RCC 7860 (cell line): Measurements from ENCODE around the gene FRMD3.

Experiments used
- DNase-seq: peaks from one replicate; pipeline ENCODE4 v3.0.0-alpha.2; 2015; ENCODE audit warnings: low spot score
- FAIRE-seq: peaks from 2 replicates; lab custom pipeline; 2012; peaks lifted over from hg19 to GRCh38; lab: Jason Lieb, UNC

FRMD3 gene

DNA sequence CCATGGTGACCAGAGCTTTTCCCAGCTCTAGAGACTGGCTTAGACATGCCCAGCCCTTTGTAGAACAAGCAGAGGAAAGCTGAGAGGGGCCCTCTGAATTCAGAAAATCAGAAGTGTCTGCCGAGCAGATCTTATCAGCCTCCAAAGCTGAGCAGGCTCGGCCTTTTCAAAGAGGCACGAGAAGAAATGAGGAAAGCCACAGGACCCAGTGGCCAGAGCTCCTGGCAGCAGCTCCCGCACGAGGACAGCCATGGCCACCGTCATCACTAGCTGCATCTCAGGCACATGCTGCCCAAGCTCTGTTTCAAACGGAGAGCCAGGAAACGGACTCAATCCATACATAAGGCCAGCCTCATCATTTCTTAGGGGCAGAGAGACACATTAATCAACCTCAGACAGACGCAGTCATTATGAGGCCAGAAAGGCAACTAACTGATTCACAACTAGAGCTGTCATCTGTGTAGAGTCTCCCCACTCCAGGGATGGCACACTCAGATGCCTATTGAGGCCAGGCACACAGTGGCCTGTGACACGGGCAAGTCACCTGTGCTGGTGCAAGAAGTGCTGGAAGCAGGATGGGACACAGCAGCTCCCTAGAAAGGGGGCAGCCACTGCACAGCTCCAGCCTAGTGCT, 194.7 kb downstream of the FRMD3 start:
- no peak for DNase-seq
- no peak for FAIRE-seq

DNA sequence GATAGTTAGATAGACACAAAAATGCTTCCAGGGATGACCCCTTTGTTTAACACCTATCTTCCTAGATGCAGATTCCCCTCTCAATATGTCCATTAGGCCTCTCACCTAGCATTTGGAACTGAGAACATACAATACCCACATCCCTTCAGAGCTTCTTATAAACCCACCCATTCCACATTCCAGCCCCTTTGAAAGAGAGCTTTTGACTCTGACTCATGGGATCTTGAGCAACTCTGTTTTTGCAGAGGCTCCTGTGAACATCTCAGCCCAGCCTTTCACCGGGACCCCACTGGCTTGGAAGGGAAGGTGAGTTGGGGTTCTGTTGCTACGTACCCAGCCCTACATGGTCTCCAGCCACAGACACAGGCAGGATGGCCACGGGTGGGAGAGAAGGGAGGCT, 195.5 kb downstream of the FRMD3 start:
- FAIRE-seq, result no peak
- no peak for DNase-seq

DNA sequence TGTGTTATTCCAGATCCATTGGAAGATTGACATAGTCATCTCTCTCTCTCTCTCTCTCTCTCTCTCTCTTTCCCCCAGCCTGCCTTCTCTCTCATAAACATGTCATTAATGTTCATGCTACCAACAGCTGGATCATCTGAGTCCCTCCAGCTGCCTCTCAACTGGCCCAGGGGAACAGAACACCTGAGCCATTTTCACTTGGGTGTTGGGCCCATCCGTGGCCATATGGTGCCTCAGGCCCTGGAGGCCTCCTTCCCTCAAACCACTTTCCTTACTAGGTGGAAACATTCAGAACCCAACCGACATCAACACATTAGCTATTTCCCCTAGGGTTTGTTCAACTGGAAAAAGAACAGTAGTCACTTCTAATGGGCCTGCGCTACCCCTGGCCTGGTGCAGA, 196.2 kb downstream of the FRMD3 start:
- DNase-seq, result no peak
- no peak for FAIRE-seq

DNA sequence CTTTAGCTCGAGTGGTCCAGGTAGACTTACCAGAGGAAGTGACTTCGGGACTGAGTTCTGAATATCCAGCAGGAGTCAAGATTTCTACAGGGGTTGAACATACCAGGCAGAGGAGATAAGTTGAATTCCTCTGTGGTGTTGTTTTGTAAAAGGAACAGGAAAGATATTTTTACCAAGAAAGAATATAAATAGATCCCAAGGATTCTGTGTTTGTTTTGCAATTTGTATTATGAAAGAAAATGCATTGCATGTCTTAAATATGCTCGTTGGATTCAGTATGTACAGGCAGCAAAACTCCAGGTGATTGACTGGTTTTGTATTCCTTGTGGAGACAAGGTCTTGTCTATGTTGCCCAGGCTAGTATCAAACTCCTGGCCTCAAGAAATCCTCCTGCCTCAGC, 197.8 kb downstream of the FRMD3 start:
- DNase-seq (no peak), FAIRE-seq (no peak)

DNA sequence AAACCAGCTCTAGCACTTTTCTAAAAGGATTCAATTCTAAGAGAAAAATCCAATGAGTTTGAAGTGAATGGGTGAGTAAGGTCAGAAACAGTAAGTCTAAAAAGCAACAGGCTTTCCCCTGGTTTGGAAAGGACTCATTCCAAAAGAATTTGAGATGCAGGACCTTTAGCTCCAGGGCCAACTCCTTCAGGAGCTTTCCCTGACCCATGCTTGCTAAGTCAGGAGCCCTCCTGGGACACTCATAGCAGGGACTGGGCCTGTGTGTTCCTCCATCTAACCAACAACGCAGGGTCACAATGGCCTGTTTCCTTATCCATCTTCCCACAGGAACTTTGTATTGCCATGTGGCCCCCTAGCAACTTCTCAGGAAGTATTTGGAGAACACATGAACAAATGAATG, 198.8 kb downstream of the FRMD3 start:
- DNase-seq, result no peak
- no peak for FAIRE-seq

DNA sequence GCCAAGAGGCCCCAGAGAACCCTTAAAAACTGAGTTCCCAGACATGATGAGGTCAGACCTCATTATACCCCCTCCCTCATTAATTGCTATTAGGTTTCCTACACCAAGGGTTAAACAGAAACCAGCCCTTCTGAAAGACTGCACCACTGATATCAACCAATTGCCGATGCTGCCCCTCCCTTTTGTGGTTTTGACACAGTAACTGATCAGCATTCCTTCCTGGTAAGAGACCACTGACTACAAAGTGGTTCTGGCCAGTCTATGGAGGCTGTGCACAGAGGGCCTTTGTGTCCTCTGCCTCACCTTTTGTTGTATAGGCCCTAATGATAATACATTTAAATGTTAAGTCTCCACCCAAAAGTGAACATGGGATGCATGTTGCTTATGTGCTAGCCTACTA, 201.5 kb downstream of the FRMD3 start:
- FAIRE-seq, result no peak
- no peak for DNase-seq

DNA sequence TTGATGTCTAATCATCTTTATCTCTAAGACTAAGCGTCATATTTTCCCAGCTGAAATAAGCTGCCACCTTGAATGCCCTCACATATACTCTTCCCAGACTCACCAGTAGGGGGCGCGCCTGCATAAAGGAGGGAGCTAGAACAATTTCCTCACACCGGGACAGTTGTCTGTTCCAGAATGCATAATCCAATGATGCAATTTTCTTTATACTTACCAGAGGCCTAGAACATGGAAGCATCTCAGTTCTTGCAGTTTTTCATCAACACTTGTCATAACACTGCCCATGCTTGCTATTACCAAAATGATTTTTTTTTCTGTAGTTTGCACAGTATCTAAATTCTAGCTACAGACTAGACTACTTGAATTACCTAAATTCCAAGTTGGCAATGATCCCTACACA, 203.9 kb downstream of the FRMD3 start:
- FAIRE-seq (peak; percentile 73), DNase-seq (peak; percentile 58)

DNA sequence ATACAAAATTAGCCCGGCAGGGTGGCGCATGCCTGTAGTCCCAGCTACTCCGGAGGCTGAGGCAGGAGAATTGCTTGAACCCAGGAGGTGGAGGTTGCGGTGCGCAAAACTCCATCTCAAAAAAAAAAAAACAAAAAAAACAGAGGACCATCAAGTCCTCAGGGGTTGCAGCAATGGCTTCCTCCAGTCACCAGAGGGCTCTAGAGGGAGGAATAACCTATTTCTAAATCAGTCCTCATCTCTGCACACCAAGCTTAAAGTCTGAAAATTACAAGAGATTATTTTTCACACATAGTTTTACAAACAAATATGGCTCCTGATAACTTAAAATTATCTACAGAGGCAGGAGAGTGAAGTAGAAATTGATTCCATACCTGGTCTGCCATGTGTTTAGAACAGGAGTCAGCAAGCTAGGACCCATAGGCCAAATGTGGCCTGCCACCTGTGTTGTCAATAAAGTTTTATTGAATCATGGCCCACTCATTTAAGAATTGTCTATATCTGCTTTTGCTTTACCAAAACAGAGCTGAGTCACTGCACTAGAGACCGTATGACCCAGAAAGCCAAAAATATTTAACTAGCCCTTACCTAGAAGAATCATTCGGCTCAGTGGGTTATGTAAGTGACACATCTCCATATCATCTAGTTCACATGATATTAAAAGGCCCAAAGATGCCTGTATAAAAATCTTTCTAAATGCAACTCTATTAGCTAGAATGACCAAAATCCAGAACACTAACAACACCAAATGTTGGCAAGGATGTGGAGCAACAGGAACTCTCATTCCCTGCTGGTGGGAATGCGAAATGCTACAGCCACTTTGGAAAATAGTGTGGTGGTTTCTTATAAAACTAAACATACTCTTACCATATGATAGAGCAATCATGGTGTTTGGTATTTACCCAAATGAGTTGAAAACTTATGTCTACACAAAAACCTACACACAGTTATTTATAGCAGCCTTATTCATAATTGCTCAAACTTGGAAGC, 207.7 kb downstream of the FRMD3 start:
- DNase-seq (peak; percentile 17), FAIRE-seq (no peak)

DNA sequence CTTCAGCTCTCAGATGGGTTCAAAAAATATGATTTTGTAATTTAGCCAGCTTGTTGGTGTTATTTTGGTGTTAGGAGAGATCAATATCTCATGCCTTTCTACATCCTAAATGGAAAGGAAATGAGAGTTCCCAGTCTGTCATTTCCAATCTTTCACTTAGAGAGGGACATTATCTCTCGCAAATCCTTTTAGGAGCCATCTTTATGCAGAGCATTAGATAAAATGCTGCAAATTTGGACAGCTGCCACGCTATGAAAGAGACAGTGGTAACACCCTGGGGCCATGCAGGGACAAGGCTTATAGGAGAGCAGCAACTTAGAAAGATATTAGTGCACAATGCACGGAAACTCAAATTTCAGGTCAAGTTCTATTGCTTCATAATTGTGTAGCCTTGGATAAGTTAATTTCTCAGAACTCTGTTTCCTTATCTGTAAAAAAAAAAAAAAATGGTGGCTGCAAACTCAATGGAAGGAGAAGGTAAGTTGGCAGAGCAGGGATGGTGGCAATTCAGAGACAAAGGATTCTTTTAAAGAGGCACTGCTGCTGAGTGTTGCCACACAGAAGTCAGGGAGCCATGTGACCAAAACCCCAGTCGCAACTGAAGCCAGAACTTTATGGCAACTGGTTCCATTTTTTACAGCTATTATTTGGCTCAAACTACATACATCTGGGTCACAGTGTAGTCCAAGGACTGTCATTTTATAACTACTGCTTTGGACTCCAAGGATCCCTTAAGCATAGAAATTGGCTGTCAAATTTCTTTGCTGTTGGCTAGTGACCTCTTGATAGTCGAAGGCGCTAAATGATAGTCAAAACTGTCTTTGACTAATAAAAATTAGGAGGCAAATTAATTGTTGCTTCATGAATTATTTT, 210.2 kb downstream of the FRMD3 start:
- FAIRE-seq (no peak), DNase-seq (no peak)

DNA sequence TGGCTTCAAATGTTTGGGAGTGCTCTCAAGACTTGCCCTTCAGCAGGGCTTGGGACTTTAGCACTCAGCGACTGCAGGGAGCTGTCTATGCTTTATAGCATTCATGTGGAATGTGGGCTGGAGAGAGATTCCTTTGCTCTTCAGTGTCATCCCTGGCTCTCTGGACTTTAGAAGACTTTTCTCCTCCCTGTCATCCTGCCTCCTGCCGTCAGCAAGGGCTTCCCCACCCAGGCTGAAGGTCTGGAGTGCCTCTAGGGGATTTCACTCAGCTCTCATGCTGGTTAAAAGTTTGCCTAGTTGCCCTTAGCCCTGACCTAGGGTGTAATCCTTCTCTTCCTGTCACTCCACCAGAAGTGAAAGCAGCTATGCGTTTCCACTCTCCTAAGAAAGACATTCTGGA, 210.9 kb downstream of the FRMD3 start:
- DNase-seq (peak; percentile 50), FAIRE-seq (peak; percentile 65)

DNA sequence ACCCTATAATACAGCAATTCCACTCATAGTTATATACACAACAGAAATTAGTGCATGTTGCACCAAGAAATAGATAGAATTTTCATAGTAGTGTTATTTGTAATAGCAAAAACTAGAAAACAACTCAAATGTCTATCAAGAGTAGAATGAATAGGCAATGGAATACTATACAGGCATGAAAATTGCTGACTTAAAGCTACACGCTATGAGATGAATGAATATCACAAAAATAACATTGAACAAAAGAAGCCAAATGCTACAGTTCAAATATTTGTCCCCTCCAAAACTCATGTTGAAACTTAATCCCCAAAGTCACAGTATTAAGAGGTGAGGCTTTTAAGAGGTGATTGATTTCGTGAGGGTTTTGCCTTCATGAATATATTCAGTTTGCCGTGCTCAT, 215.1 kb downstream of the FRMD3 start:
- DNase-seq, result no peak
- FAIRE-seq, result no peak

DNA sequence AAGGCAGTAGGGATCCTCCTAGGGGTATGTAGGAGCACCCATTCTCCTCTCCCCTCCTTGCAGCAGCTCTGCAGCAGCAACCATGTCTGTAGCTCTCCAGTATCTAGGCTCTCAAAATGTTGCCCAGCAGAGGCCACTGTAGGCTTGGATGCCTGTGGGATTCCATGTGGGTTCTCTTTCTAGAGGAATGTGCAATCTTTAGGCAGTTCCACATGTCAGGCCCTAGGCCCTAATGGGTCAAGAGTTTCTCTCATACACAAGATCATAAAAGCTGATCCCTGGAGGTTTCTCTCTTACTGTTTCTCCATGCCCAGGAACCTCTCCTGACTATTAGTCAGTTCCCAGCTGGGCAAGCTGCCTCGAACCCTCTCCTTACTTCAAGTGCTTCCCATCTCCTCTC, 215.8 kb downstream of the FRMD3 start:
- DNase-seq (no peak), FAIRE-seq (no peak)

DNA sequence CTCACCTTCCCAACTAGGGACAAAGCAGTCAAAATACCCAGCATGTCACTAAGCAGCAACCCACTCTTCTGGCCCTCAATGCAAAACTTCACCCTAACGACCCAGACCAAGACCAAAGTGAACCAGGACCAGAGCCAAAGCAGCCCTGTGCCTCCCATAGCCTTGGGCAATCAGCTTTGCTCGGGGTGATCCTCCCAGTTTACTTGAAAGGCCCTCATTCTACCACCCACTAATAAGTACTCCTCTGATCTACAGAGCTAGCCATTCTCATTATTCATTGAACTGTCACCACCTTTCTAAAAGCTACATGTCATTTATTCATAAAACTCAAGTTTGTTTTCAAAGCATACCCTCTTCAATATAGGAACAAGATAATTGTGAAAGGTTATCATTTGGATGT, 221.0 kb downstream of the FRMD3 start:
- DNase-seq, result no peak
- FAIRE-seq, result no peak

DNA sequence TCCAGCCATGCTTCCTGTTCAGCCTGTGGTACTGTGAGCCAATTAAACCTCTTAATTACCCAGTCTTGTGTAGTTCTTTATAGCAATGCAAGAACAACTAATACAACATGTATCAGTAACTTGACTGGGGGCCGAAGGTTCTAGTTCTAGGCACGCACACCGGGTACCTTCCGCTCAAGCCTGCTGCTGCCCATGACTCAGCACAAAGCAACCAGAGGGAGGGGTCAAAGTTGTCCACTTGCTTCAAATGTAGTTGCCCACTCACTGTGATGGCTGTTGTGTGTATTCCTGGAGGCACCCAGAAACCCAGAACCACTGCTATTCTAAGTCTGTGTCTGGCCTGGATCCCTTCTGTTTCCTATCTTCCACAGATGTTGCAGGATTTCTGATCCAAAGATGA, 222.6 kb downstream of the FRMD3 start:
- DNase-seq, result no peak
- no peak for FAIRE-seq

DNA sequence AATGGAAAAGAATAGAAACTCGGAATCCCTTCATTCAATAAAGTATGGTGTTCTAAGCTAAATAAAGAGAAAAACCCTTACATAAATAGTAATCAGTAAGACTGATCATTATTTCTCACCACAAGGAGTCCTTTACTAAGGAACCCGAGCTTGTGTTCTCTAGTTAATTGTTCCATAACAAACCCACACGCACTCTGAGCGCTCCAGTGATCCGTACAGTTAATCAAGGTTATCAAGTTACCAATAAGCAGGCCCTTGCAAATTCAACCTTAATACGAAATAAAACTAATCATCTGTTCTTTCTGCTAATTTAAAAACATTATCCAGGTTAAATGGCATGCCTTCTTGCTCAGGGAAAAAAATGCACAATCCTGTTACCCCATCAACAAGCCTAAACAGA, 224.4 kb downstream of the FRMD3 start:
- no peak for DNase-seq
- FAIRE-seq, result no peak

DNA sequence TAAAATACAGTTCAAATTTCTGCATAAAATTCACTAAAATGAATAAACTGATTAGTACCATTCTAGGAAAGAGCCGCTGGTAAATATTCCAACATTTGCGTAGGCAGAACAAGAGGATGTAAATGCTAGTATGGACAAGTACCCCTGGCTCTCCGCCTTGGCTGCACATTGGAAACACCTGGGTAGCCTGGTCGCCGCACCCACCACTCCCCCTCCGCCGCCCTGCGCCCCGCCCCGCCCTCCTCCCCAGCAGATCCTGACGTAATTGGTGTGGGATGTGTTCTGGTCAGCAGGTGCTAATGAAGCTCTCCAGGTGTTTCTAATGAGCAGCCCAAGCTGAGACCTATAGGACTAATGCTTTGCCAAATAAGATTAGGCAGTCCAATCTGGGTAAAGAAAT, 225.7 kb downstream of the FRMD3 start:
- DNase-seq (no peak), FAIRE-seq (no peak)

DNA sequence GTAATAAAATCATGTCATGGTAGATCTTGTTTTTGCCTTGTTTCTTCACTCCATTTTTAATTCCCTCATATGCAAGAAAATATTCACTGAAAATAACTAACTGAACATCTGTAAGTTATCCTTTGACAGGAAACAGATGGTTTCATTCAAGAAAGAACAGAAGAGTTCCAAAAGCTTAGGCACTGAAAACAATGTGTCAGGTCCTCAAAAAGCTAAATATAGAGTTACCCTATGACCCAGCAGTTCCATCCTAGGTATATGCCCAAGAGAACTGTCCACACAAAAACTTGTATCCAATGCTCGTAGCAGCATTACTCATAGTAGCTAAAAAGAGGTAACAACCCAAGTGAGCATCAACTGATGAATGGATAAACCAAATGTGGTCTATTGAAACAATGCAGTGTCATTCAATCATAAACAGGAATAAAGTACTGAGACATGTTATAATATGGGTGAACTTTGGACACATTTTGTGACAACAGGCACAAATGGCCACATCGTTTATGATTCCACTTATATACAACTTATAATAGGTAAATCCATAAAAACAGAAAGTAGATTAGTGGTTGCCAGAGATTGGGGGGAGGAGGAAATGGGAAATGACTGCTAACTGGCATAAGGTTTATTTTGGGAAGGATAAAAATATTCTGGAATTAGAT, 231.0 kb downstream of the FRMD3 start:
- no peak for FAIRE-seq
- DNase-seq, result no peak

DNA sequence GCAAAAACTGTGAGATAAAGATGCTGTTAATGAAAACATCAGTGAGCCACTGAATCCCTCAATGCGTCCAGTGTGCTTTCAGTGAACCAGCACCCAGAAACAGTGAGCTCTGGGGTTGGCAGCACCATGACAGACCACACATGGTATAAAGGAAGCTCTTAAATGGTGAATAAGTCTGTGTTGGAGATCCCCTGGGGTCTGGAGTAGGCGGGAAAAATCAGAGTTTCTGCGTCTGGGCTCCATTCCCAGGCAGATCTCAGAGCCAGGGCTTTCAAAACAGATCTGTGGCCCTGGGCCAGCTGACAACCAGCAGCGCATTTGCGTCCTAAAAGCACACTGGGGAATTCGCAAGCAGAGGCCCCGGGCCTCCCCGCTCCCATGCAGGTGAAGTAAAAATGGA, 233.5 kb downstream of the FRMD3 start:
- FAIRE-seq (no peak), DNase-seq (no peak)

DNA sequence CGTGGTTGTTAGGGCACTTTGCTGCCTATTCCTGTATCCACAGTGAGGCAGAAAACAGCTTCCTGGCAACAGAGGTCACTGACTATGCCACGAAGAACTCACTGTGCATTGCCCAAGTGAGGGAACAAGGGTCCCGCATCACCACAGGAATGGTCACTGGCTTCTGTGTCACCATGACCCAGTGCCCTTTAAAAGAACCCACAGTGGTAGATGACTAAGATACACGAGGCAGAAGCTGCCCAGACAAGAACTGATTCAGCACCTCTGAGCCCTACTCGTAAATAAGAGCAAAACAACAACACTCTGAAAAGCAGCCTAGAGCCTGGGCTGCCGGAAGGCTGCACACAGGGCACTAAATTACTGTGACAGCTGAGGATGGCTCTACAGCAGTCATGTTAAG, 238.6 kb downstream of the FRMD3 start:
- FAIRE-seq, result peak; percentile 92
- DNase-seq, result peak; percentile 94

DNA sequence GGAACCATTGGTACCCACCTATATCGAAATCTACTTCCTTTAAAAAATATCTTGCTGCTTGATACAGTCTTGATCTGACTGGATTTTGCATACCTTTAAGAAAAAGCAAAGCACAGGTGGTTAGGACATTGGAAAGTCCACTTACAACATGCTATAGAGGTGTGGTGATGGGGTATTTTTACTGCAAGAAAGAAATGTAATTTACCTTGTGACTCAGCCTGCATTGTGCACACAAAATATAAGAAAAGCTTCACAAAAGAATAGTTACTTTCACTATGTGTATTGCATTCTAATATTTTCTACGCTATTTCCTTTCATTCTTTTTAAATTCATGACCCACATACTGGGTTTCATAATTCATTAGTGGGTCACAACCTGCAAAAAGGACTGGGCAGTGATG, 239.1 kb downstream of the FRMD3 start:
- FAIRE-seq, result no peak
- DNase-seq, result no peak

DNA sequence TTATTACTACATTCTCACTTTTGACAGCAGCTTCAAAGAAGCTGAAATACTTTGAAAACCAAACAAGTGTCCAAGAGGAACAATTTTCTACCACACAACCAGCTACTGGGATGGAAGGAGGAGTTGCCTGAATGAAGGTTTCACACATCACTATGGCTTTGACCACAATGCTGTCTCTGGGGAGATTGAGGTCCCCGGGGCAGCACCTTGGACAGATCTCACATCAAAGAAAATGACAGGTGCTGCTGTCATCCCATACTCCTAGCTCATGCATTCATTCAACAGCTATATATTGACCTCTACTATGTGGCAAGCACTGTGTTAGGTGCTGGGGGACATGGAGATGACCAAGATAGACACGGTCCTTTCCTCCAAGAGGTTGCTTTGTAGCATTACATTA, 242.1 kb downstream of the FRMD3 start:
- FAIRE-seq (no peak), DNase-seq (no peak)
